Renal cortex interstitium (tissue), 15 donors: ENCODE measurements around the gene FAM53A. TPM values are rescaled to one million over a fixed set of nuclear protein-coding genes. Genes with fewer than 3 reads are reported as not detected.

Experiments
- DNase-seq, 11 donors: peaks; one replicate each; pipeline ENCODE4 v3.0.0-alpha.2; 2013; ENCODE audit warnings: low read depth in 9 of 11, low spot score in 4 of 11; ENCODE audit errors: extremely low read depth in 1 of 11
- long read RNA-seq, 16 experiments: transcript quantifications; one replicate each; lab custom pipeline, GENCODE V29; 2026
- polyA plus RNA-seq, 3 donors: library from polyadenylated mRNA; unstranded; fragments of 120-200 nt; gene quantifications; one replicate each; pipeline ENCODE4 v1.2.1, GENCODE V29; 2013; ENCODE audit not compliant: insufficient read length in 3 of 3

The FAM53A gene
- 1 to 10 TPM; 2.0 to 3.0 (median 2.8) TPM for polyA plus RNA-seq
- long read RNA-seq, donor 1, result 0 reads
- long read RNA-seq, donor 2, result 0 reads
- long read RNA-seq, donor 3, result 0 reads
- long read RNA-seq, donor 4, result 0 reads
- long read RNA-seq, donor 5, result 0 reads
- long read RNA-seq, donor 6, result 0 reads
- long read RNA-seq, donor 7, result 0 reads
- long read RNA-seq, donor 8, result 0 reads
- long read RNA-seq, donor 9, partial matches to known transcripts, result 0 of 1 reads
- long read RNA-seq, donor 9, other reads (novel, unspliced or antisense), result 0 of 1 reads
- long read RNA-seq, donor 10, result 0 reads
- long read RNA-seq, donor 11, partial matches to known transcripts, result 0 of 4 reads
- long read RNA-seq, donor 11, other reads (novel, unspliced or antisense), result 0 of 4 reads
- long read RNA-seq, donor 12, result 0 reads
- long read RNA-seq, donor 13, result 0 reads
- long read RNA-seq, donor 14, result 0 reads
- long read RNA-seq, donor 15, result 0 reads
- long read RNA-seq, donor 16, partial matches to known transcripts, result 0 of 1 reads
- long read RNA-seq, donor 16, other reads (novel, unspliced or antisense), result 0 of 1 reads

GRCh38 chr4:1683736-1684505 is at the start of gene FAM53A:
Gene FAM53A (minus strand): TSS chr4:1684313. CDS start chr4:1668741, 15,572 bp downstream.
- peak in 9 of 11 donors; percentile 55 to 86 (median 80) for DNase-seq

GRCh38 chr4:1732911-1733310 is 48.8 kb upstream of the FAM53A start:
- DNase-seq, result no peak

GRCh38 chr4:1731180-1731579 is 47.1 kb upstream of the FAM53A start:
- no peak for DNase-seq

GRCh38 chr4:1730532-1731135 is 46.5 kb upstream of the FAM53A start:
- no peak for DNase-seq

- DNase-seq, result no peak
Observed at GRCh38 chr4:1728061-1728980, 44.2 kb upstream of the FAM53A start.

- DNase-seq, result no peak
Observed at GRCh38 chr4:1727117-1728031, 43.3 kb upstream of the FAM53A start.

GRCh38 chr4:1726146-1726934 is 42.2 kb upstream of the FAM53A start:
- peak in 9 of 11 donors; percentile 72 to 86 (median 79) for DNase-seq

GRCh38 chr4:1725521-1725920 is 41.4 kb upstream of the FAM53A start:
- DNase-seq, result no peak

GRCh38 chr4:1723131-1723801 is 39.2 kb upstream of the FAM53A start:
- no peak for DNase-seq

GRCh38 chr4:1722551-1723118 is 38.5 kb upstream of the FAM53A start:
- DNase-seq, result no peak

GRCh38 chr4:1721666-1722550 is 37.8 kb upstream of the FAM53A start:
- DNase-seq, result no peak

- peak; percentile 78 to 95 (median 92) for DNase-seq
Observed at GRCh38 chr4:1721003-1721665, 37.0 kb upstream of the FAM53A start, which contains the start of the genes TACC3 and TMEM129. Gene TACC3 (plus strand): TSS chr4:1721521. CDS start chr4:1723422, 1,901 bp downstream. Gene TMEM129 (minus strand): TSS chr4:1721323. CDS start chr4:1720837, 486 bp downstream.

- no peak for DNase-seq
Observed at GRCh38 chr4:1720163-1720983, 36.3 kb upstream of the FAM53A start.
